ENCODE results near the gene SERINC1.

- no peak for TF ChIP-seq SIN3A (IDR thresholded peaks at IDR 0.05; ENCODE audit: borderline replicate concordance, insufficient read depth, low read length)
- TF ChIP-seq POLR2AphosphoS5 (IDR thresholded peaks at IDR 0.05; ENCODE audit: low read depth, low read length), result no peak
- no peak for TF ChIP-seq TAF1 (IDR thresholded peaks at IDR 0.05; ENCODE audit: borderline replicate concordance, insufficient read depth, low read length)
These were observed 20.4 kb upstream of the SERINC1 start for GRCh38 chr6:122491919-122492555.
